Endothelial cell of umbilical vein (primary cell): ENCODE data around the gene ESRRA. TPM values are rescaled to one million over a fixed set of nuclear protein-coding genes. Genes with fewer than 3 reads are reported as not detected.

Experiments
- BruUV-seq: library from RNA; stranded (reverse); fragments of 400-500 nt; replicated peaks from 2 replicates; lab custom pipeline; 2021; lab: Mats Ljungman, UMichigan
- CTCF ChIA-PET: fragments of 300-600, 350-600 bp; sonication (Branson Sonifier 250); formaldehyde crosslinking; loops from one replicate; lab custom pipeline; 2021; ENCODE audit warnings: antibody characterized with exemption, inconsistent platforms; lab: Charles Lee
- POLR2A ChIA-PET: fragments of 300-600, 350-600 bp; sonication (Branson Sonifier 250); formaldehyde crosslinking; loops from one replicate; lab custom pipeline; 2021; ENCODE audit warnings: antibody characterized with exemption, inconsistent platforms; lab: Charles Lee
- DNase-seq: peaks from one replicate; pipeline ENCODE4 v3.0.0-alpha.2; 2011; ENCODE audit warnings: low read depth, low spot score
- FAIRE-seq: peaks from 2 replicates; lab custom pipeline; 2011; peaks lifted over from hg19 to GRCh38; lab: Jason Lieb, UNC
- H2AFZ ChIP-seq: 2 replicates; pipeline ENCODE4 v1.6.0; 2012; ENCODE audit warnings: low read depth, low read length, control low read depth, inconsistent platforms
- H3K27ac ChIP-seq: 2 replicates; pipeline ENCODE4 v1.5.1; 2011; ENCODE audit warnings: low read depth, mild to moderate bottlenecking, control low read depth, low read length, moderate library complexity; ENCODE audit not compliant: insufficient read depth
- H3K27me3 ChIP-seq, 2 experiments: 2 replicates each; pipeline versions ENCODE4 v1.6.0 to v1.6.1; 2011; ENCODE audit warnings: low read length in 2 of 2, mixed read lengths in 1 of 2; ENCODE audit not compliant: control insufficient read depth in 2 of 2, insufficient read depth in 2 of 2
- H3K36me3 ChIP-seq, 2 experiments: 2 replicates in 1 of 2; 3 replicates in 1 of 2; pipeline ENCODE4 v1.5.1; 2011; ENCODE audit warnings: low read length in 2 of 2, mild to moderate bottlenecking in 1 of 2, moderate library complexity in 1 of 2; ENCODE audit not compliant: control insufficient read depth in 2 of 2, insufficient read depth in 2 of 2; ENCODE audit errors: extremely low read depth in 1 of 2
- H3K4me1 ChIP-seq: 3 replicates; pipeline ENCODE4 v1.5.1; 2011; ENCODE audit warnings: mild to moderate bottlenecking, low read length; ENCODE audit not compliant: control insufficient read depth, insufficient read depth; ENCODE audit errors: extremely low read depth
- H3K4me2 ChIP-seq: 2 replicates; pipeline ENCODE4 v1.6.1; 2011; ENCODE audit warnings: low read length, control low read depth, mixed read lengths; ENCODE audit not compliant: insufficient read depth
- H3K4me3 ChIP-seq, 3 experiments: fragments of 200-600 bp in 1 of 3; sonication (generic), shearing (Covaris generic) in 1 of 3; replicated peaks in 1 of 3; 2 replicates each; pipeline ENCODE4 v1.5.1; 2011 to 2016; ENCODE audit warnings: control low read depth in 3 of 3, low read length in 3 of 3, mild to moderate bottlenecking in 2 of 3, inconsistent platforms in 1 of 3, low read depth in 1 of 3, moderate library complexity in 1 of 3; ENCODE audit not compliant: insufficient read depth in 1 of 3
- H3K79me2 ChIP-seq: 2 replicates; pipeline ENCODE4 v1.6.0; 2012; ENCODE audit warnings: low read length, inconsistent platforms; ENCODE audit not compliant: control insufficient read depth, insufficient read depth
- H3K9ac ChIP-seq: replicated peaks from 2 replicates; pipeline ENCODE3; 2011; ENCODE audit warnings: low read length, control low read depth; ENCODE audit not compliant: insufficient read depth; ENCODE audit errors: extremely low read depth
- H3K9me1 ChIP-seq: replicated peaks from 3 replicates; pipeline ENCODE4 v1.6.0; 2011; ENCODE audit warnings: mild to moderate bottlenecking, low read length; ENCODE audit not compliant: control insufficient read depth, insufficient read depth; ENCODE audit errors: extremely low read depth
- H3K9me3 ChIP-seq: replicated peaks from 2 replicates; pipeline ENCODE4 v1.5.1; 2012; ENCODE audit warnings: low read length, inconsistent platforms; ENCODE audit not compliant: control insufficient read depth, insufficient read depth
- H4K20me1 ChIP-seq: replicated peaks from 2 replicates; pipeline ENCODE3; 2011; ENCODE audit warnings: mild to moderate bottlenecking, low read length; ENCODE audit not compliant: control insufficient read depth, insufficient read depth; ENCODE audit errors: extremely low read depth
- FOS ChIP-seq: IDR thresholded peaks from 2 replicates; pipeline ENCODE4 v1.6.1; 2011; ENCODE audit warnings: mild to moderate bottlenecking, low read length, moderate library complexity, borderline replicate concordance; ENCODE audit not compliant: insufficient read depth
- GATA2 ChIP-seq: IDR thresholded peaks from 2 replicates; pipeline ENCODE4 v1.7.0; 2011; ENCODE audit warnings: low read depth, mild to moderate bottlenecking, moderate library complexity, mixed read lengths, low read length; ENCODE audit not compliant: insufficient read length, insufficient read depth
- JUN ChIP-seq: IDR thresholded peaks from 2 replicates; pipeline ENCODE4 v1.6.1; 2011; ENCODE audit warnings: borderline replicate concordance, low read depth; ENCODE audit not compliant: insufficient read length, insufficient read depth
- MAX ChIP-seq: IDR thresholded peaks from 2 replicates; pipeline ENCODE4 v1.6.1; 2011; ENCODE audit not compliant: insufficient read depth, insufficient read length
- POLR2A ChIP-seq: IDR thresholded peaks from 2 replicates; pipeline ENCODE4 v1.6.1; 2012; ENCODE audit warnings: low read depth, mild to moderate bottlenecking, control low read depth, low read length
- POLR2AphosphoS5 ChIP-seq: IDR thresholded peaks from 2 replicates; pipeline ENCODE4 v1.6.1; 2012; ENCODE audit warnings: low read depth, mild to moderate bottlenecking, control low read depth, low read length, moderate library complexity; ENCODE audit not compliant: insufficient read depth
- dilution Hi-C: fragments of 300-500 bp; cut with MboI; formaldehyde crosslinking; loops from one replicate; pipeline ENCODE4 v1.15.0; 2019; ENCODE audit warnings: low sequenced_read_pairs; ENCODE audit not compliant: extremely low pct_ligation_motif_present
- intact Hi-C: fragments of 100-400 bp; cut with micrococcal nuclease; formaldehyde crosslinking; loops from one replicate; pipeline ENCODE4 v1.10.0; 2022
- polyA plus RNA-seq, 4 experiments: library from polyadenylated mRNA; depleted of rRNA in 3 of 4; stranded (reverse) in 3 of 4; unstranded in 1 of 4; fragments of >200 nt; gene quantifications; 2 replicates each; pipeline versions ENCODE4 v1.2.1 to v1.2.3, GENCODE V29; 2011 to 2012; ENCODE audit warnings: missing spikeins in 1 of 4
- total RNA-seq: library from RNA; stranded (reverse); gene quantifications from 2 replicates; pipeline ENCODE4 v1.2.3, GENCODE V29; 2021
- TF ChIP-seq, protein P1 (sequence below), 2 donors: IDR thresholded peaks; 1 replicate in 1 of 2; 2 replicates in 1 of 2; pipeline ENCODE4 v1.5.1; 2011; ENCODE audit warnings: low read length in 2 of 2, mild to moderate bottlenecking in 2 of 2, moderate library complexity in 2 of 2, control low read depth in 1 of 2, inconsistent platforms in 1 of 2, low read depth in 1 of 2; ENCODE audit not compliant: insufficient read depth in 1 of 2; ENCODE audit errors: extremely low read depth in 1 of 2

ESRRA gene
- total and polyA plus RNA-seq, 2 donors (not counting 3 experiments of a cell fraction or from before 2014, with no cell fraction given), result 17.2 to 37.4 TPM

- Histone ChIP-seq H4K20me1 (no peaks in the 10 kb centered on the region), H3K27ac (no peak overlapping the region), H3K9ac (no peak overlapping the region), H3K9me3 (no peaks in the 10 kb centered on the region), H2AFZ (peak overlapping the region; percentile 39), H3K27me3 (no peaks in the 10 kb centered on the region), H3K4me1 (peaks cover 22% of the 10 kb centered on the region), H3K79me2 (peaks cover 10% of the 10 kb centered on the region), H3K36me3 (peaks cover 4 to 14% of the 10 kb centered on the region in 2 experiments), H3K4me2 (no peak overlapping the region), H3K4me3 (no peak overlapping the region), H3K9me1 (no peaks in the 10 kb centered on the region)
- FAIRE-seq (no peak), DNase-seq (no peak)
- no TSS peak for BruUV-seq
- ChIA-PET CTCF (interaction anchor here (1.1 to 4.5 kb wide), 6 partner anchors 9 to 92 kb away, joined by 3 to 107 read pairs (median 18); partner anchors contain the start of genes ESRRA, PRDX5 and TRMT112), POLR2A (no interaction called here)
- dilution Hi-C loops (no loop called here), intact Hi-C loops (loop anchor here (5.0 kb wide), 1 partner anchor 115 kb away; the partner anchor contains the start of gene FKBP2)
- no peak for TF ChIP-seq POLR2A
- no peak for TF ChIP-seq FOS
- TF ChIP-seq GATA2, result no peak
- no peak for TF ChIP-seq POLR2AphosphoS5
- TF ChIP-seq, protein P1, sequence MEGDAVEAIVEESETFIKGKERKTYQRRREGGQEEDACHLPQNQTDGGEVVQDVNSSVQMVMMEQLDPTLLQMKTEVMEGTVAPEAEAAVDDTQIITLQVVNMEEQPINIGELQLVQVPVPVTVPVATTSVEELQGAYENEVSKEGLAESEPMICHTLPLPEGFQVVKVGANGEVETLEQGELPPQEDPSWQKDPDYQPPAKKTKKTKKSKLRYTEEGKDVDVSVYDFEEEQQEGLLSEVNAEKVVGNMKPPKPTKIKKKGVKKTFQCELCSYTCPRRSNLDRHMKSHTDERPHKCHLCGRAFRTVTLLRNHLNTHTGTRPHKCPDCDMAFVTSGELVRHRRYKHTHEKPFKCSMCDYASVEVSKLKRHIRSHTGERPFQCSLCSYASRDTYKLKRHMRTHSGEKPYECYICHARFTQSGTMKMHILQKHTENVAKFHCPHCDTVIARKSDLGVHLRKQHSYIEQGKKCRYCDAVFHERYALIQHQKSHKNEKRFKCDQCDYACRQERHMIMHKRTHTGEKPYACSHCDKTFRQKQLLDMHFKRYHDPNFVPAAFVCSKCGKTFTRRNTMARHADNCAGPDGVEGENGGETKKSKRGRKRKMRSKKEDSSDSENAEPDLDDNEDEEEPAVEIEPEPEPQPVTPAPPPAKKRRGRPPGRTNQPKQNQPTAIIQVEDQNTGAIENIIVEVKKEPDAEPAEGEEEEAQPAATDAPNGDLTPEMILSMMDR (IDR thresholded peaks at IDR 0.05; ENCODE audit: extremely low read depth in 1 of 2, insufficient read depth in 1 of 2, low read depth in 1 of 2, low read length in 2 of 2), result no peak
- TF ChIP-seq JUN, result no peak
- TF ChIP-seq MAX, result no peak
These were observed 52.1 kb downstream of the ESRRA start for GRCh38 chr11:64357446-64357845.
